GM12891 (cell line): Measurements from ENCODE around the gene CPSF7.

Experiments used
- DNase-seq: peaks from one replicate; pipeline ENCODE4 v3.0.0; 2011; ENCODE audit warnings: low spot score; ENCODE audit not compliant: insufficient read length
- FAIRE-seq: peaks from 2 replicates; lab custom pipeline; 2011; peaks lifted over from hg19 to GRCh38; lab: Jason Lieb, UNC
- PAX5 ChIP-seq: IDR thresholded peaks from 2 replicates; pipeline ENCODE4 v1.6.1; 2011; ENCODE audit warnings: low read length, moderate library complexity, mild to moderate bottlenecking; ENCODE audit not compliant: insufficient read depth, severe bottlenecking
- POLR2A ChIP-seq: IDR thresholded peaks from 2 replicates; pipeline ENCODE4 v1.6.1; 2011; ENCODE audit warnings: low read depth, low read length, control low read depth
- POLR2AphosphoS5 ChIP-seq: IDR thresholded peaks from 2 replicates; pipeline ENCODE4 v1.6.1; 2011; ENCODE audit warnings: low read depth, low read length, control low read depth
- POU2F2 ChIP-seq: IDR thresholded peaks from 2 replicates; pipeline ENCODE4 v1.6.1; 2011; ENCODE audit warnings: low read depth, mild to moderate bottlenecking, control low read depth, low read length, moderate library complexity
- SPI1 ChIP-seq: IDR thresholded peaks from 2 replicates; pipeline ENCODE4 v1.6.1; 2011; ENCODE audit warnings: low read depth, low read length, control low read depth
- TAF1 ChIP-seq: IDR thresholded peaks from 2 replicates; pipeline ENCODE4 v1.6.1; 2011; ENCODE audit warnings: low read depth, low read length, control low read depth

Gene CPSF7

GRCh38 chr11:61372659-61373420, 56.9 kb downstream of the CPSF7 start:
- no peak for DNase-seq
- no peak for FAIRE-seq
- TF ChIP-seq POLR2AphosphoS5, result no peak
- no peak for TF ChIP-seq SPI1
- TF ChIP-seq POU2F2, result no peak
- no peak for TF ChIP-seq TAF1
- no peak for TF ChIP-seq POLR2A
- no peak for TF ChIP-seq PAX5

DNA sequence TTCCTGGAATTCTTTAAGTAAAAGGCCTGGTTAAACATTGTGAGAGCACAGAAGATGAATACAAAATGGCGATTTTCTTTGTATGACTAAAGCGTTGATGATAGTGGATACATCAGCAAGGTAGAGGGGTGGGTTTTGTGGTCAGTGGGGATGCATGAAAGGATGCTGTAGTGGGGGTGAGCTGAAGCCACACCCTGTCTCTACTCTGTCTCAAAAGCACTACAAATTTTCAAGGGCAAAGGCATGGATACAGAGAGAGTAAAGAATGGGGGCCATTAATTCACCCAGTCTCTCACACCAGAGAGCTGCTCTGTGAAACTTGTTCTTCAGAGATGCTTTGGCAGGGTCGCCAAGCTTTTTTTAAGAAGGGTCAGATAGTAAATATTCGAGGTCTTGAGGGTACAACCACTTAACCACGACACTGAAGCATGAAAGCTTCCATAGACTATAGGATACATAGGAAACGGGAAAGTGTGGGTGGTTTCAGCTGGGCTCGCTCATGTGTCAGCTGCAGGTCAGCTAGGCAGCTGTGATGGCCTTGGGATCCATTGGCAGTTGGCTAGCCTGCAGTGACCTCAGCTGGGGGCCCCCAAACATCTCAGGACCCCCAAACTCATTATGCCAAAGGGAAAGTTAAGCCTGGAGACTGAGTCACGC, 59.3 kb downstream of the CPSF7 start:
- FAIRE-seq (no peak), DNase-seq (no peak)
- TF ChIP-seq POLR2A (no peak; the same call in 1 of the 2 replicates), POU2F2 (no peak), PAX5 (no peak), POLR2AphosphoS5 (no peak)

- FAIRE-seq (no peak), DNase-seq (no peak)
- no peak for TF ChIP-seq POLR2A
- TF ChIP-seq POU2F2, result peak; percentile 16; the same call in 1 of the 2 replicates
- TF ChIP-seq SPI1, result no peak
- no peak for TF ChIP-seq PAX5
- TF ChIP-seq POLR2AphosphoS5, result peak; percentile 68
Observed at GRCh38 chr11:61369372-61370348, 60.1 kb downstream of the CPSF7 start.

DNA sequence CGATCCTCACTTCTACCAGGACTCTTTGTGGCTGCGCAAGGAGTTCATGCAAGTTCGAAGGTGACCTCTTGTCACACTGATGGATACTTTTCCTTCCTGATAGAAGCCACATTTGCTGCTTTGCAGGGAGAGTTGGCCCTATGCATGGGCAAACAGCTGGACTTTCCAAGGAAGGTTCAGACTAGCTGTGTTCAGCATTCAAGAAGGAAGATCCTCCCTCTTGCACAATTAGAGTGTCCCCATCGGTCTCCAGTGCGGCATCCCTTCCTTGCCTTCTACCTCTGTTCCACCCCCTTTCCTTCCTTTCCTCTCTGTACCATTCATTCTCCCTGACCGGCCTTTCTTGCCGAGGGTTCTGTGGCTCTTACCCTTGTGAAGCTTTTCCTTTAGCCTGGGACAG, 61.1 kb downstream of the CPSF7 start:
- TF ChIP-seq POLR2AphosphoS5 (no peak), SPI1 (no peak), TAF1 (no peak), PAX5 (no peak), POU2F2 (no peak), POLR2A (no peak)
- FAIRE-seq (no peak), DNase-seq (no peak)

DNA sequence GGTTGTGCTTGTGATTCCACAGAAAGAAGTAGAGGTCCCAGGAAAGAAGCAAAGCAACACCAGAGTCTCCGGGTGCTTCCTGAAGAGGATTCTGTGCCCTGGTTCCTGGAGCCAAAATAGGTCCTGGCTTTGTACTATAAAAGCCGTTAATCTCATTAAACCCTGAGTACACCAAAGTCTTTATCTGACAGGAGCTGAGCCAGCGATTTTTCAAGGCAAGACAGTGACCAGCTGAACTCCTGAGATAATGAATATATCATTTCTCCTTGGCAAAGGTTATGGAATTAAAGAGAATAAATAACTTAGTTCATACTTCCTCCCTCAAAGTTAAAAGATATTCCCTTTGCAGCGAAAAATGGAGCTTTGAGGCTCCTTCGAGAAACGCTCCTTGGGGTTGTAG, 62.4 kb downstream of the CPSF7 start:
- TF ChIP-seq TAF1 (no peak), POU2F2 (no peak), POLR2A (no peak), PAX5 (no peak), SPI1 (no peak)
- FAIRE-seq (no peak), DNase-seq (no peak)

GRCh38 chr11:61364012-61364675, 65.6 kb downstream of the CPSF7 start:
- TF ChIP-seq POLR2A (no peak), SPI1 (no peak)
- FAIRE-seq (no peak), DNase-seq (no peak)

GRCh38 chr11:61362542-61362875, 67.3 kb downstream of the CPSF7 start:
- no peak for TF ChIP-seq SPI1
- TF ChIP-seq POU2F2, result 0 out of 2 replicates have a peak, but pooled peaks have one; percentile 15
- no peak; the same call in 1 of the 2 replicates for TF ChIP-seq POLR2A
- TF ChIP-seq TAF1, result no peak
- no peak for TF ChIP-seq PAX5
- DNase-seq, result no peak
- FAIRE-seq, result no peak

GRCh38 chr11:61361741-61362541, 67.8 kb downstream of the CPSF7 start, which contains the start of the genes CYB561A3 and TMEM138:
Gene CYB561A3, minus strand, starts transcription at chr11:61361882. Its CDS starts 5,169 bp downstream, at chr11:61356713.
Gene TMEM138, plus strand, starts transcription at chr11:61362374. Its CDS starts 2,017 bp downstream, at chr11:61364391.
- FAIRE-seq (peak; percentile 85), DNase-seq (peak; percentile 80)
- peak; percentile 10; the same call in 1 of the 2 replicates for TF ChIP-seq SPI1
- TF ChIP-seq POU2F2, result peak; percentile 55; the same call in 1 of the 2 replicates
- TF ChIP-seq POLR2A, result peak; percentile 82
- TF ChIP-seq TAF1, result peak; percentile 65; the same call in 1 of the 2 replicates
- TF ChIP-seq POLR2AphosphoS5, result peak; percentile 85
- no peak for TF ChIP-seq PAX5
